Measurements from ENCODE around the gene PPP2R5E. TPM values are rescaled to one million over a fixed set of nuclear protein-coding genes. Genes with fewer than 3 reads are reported as not detected.

The PPP2R5E gene
- total RNA-seq, 4 donors from 2014 or later, result 22.9 to 24.7 (median 23.8) TPM

- H3K4me1 ChIP-seq, result no peaks in the 10 kb centered on the region
- H3K27ac ChIP-seq, result no peak overlapping the region
- H3K27me3 ChIP-seq, result no peaks in the 10 kb centered on the region
- no peak overlapping the region for H3K4me3 ChIP-seq
- no peak for DNase-seq (ENCODE audit: low spot score in 2 of 2)
- no peaks in the 10 kb centered on the region for H3K9me3 ChIP-seq
- H3K36me3 ChIP-seq, result peaks cover 0 to 29% (median 0%) of the 10 kb centered on the region in 3 donors
- TF ChIP-seq EP300 (IDR thresholded peaks at IDR 0.05) (no peak), CTCF (IDR thresholded peaks at IDR 0.05) (no peak), POLR2A (IDR thresholded peaks at IDR 0.05) (no peak)
Observed at GRCh38 chr14:63405715-63406114, 137.5 kb downstream of the PPP2R5E start.

- H3K9me3 ChIP-seq, result no peaks in the 10 kb centered on the region
- H3K4me1 ChIP-seq, result no peaks in the 10 kb centered on the region
- no peak for DNase-seq (ENCODE audit: low spot score in 2 of 2)
- no peak overlapping the region for H3K4me3 ChIP-seq
- H3K27me3 ChIP-seq, result no peaks in the 10 kb centered on the region
- no peak for TF ChIP-seq POLR2A (IDR thresholded peaks at IDR 0.05)
- TF ChIP-seq CTCF (IDR thresholded peaks at IDR 0.05), result no peak
- TF ChIP-seq EP300 (IDR thresholded peaks at IDR 0.05), result no peak
- WGBS, 2 donors, result 54 to 64% methylated on average over 2 of the region's 2 CpGs
- no peak overlapping the region for H3K27ac ChIP-seq
- peaks cover 0 to 21% (median 0%) of the 10 kb centered on the region in 3 donors for H3K36me3 ChIP-seq
Observed at GRCh38 chr14:63404906-63405305, 138.3 kb downstream of the PPP2R5E start.

- no peaks in the 10 kb centered on the region for H3K9me3 ChIP-seq
- TF ChIP-seq POLR2A (IDR thresholded peaks at IDR 0.05) (no peak), EP300 (IDR thresholded peaks at IDR 0.05) (no peak), CTCF (IDR thresholded peaks at IDR 0.05) (no peak)
- no peak for DNase-seq (ENCODE audit: low spot score in 2 of 2)
- peaks cover 0 to 12% (median 0%) of the 10 kb centered on the region in 3 donors for H3K36me3 ChIP-seq
- H3K4me3 ChIP-seq, result no peak overlapping the region
- H3K27me3 ChIP-seq, result no peaks in the 10 kb centered on the region
- no peaks in the 10 kb centered on the region for H3K4me1 ChIP-seq
- WGBS, 2 donors, result 67 to 76% methylated on average over 2 of the region's 2 CpGs
- H3K27ac ChIP-seq, result no peak overlapping the region
Observed at GRCh38 chr14:63401646-63402045, 141.5 kb downstream of the PPP2R5E start.

- Histone ChIP-seq H3K9me3 (no peaks in the 10 kb centered on the region), H3K27me3 (no peaks in the 10 kb centered on the region), H3K4me1 (peaks cover 0 to 3% (median 0%) of the 10 kb centered on the region in 4 donors), H3K4me3 (no peak overlapping the region), H3K36me3 (peaks cover 0 to 25% (median 0%) of the 10 kb centered on the region in 3 donors), H3K27ac (no peak overlapping the region)
- DNase-seq (ENCODE audit: low spot score in 2 of 2), result no peak
- 93 to 100% methylated on average over 3 of the region's 3 CpGs for WGBS, 2 donors
- no peak for TF ChIP-seq POLR2A (IDR thresholded peaks at IDR 0.05)
- no peak for TF ChIP-seq CTCF (IDR thresholded peaks at IDR 0.05)
- TF ChIP-seq EP300 (IDR thresholded peaks at IDR 0.05), result no peak
Observed at GRCh38 chr14:63398952-63399351, 144.2 kb downstream of the PPP2R5E start.

- H3K9me3 ChIP-seq, result no peaks in the 10 kb centered on the region
- no peak for TF ChIP-seq CTCF (IDR thresholded peaks at IDR 0.05)
- TF ChIP-seq POLR2A (IDR thresholded peaks at IDR 0.05), result no peak
- no peak for TF ChIP-seq EP300 (IDR thresholded peaks at IDR 0.05)
- H3K27me3 ChIP-seq, result no peaks in the 10 kb centered on the region
- DNase-seq (ENCODE audit: low spot score in 2 of 2), result no peak
- no peak overlapping the region for H3K27ac ChIP-seq
- no peak overlapping the region for H3K4me3 ChIP-seq
- H3K4me1 ChIP-seq, result peaks cover 0 to 3% (median 0%) of the 10 kb centered on the region in 4 donors
- WGBS, 2 donors, result 91 to 94% methylated on average over 1 of the region's 1 CpG
- H3K36me3 ChIP-seq, result peaks cover 0 to 59% (median 0%) of the 10 kb centered on the region in 3 donors
Observed at GRCh38 chr14:63394841-63395240, 148.3 kb downstream of the PPP2R5E start.
